ENCODE data around the gene MICAL2.

- TF ChIP-seq CTCF (conservative IDR thresholded peaks at IDR 0.05; ENCODE audit: low read depth, low read length) (no peak), EZH2 (IDR thresholded peaks at IDR 0.05; ENCODE audit: low read length, unreplicated experiment) (no peak)
These were observed 114.1 kb downstream of the MICAL2 start for GRCh38 chr11:12224537-12224893.

Measured in PC-3 (cell line).